Body of pancreas (tissue), 4 donors: ENCODE data around the gene HDAC6. TPM values are rescaled to one million over a fixed set of nuclear protein-coding genes. Genes with fewer than 3 reads are reported as not detected.

Experiments
- ATAC-seq: fragments of 150-250 bp; one replicate; pipeline ENCODE4 v1.9.1; 2016
- DNase-seq, 4 donors: peaks; one replicate each; pipeline ENCODE4 v3.0.0-alpha.2; 2019
- H3K27ac ChIP-seq, 4 donors: fragments of 200-600 bp; sonication (generic); 1 replicate in 3 of 4; 2 replicates in 1 of 4; pipeline versions ENCODE4 v1.5.1 to v1.6.1; 2016 to 2019; ENCODE audit warnings: mild to moderate bottlenecking in 1 of 4, mixed read lengths in 1 of 4, moderate library complexity in 1 of 4
- H3K27me3 ChIP-seq, 2 donors: fragments of 200-600 bp; sonication (generic); one replicate each; pipeline ENCODE4 v1.6.0; 2016; ENCODE audit warnings: mild to moderate bottlenecking in 1 of 2
- H3K36me3 ChIP-seq, 2 donors: fragments of 200-600 bp; sonication (generic); replicated peaks in 1 of 2; 2 replicates each; pipeline ENCODE4 v1.5.1; 2016; ENCODE audit warnings: low read depth in 2 of 2; ENCODE audit not compliant: insufficient read depth in 1 of 2
- H3K4me1 ChIP-seq: fragments of 200-600 bp; sonication (generic); one replicate; pipeline ENCODE4 v1.6.0; 2016
- H3K4me3 ChIP-seq, 2 donors: fragments of 200-600 bp; sonication (generic); 1 replicate in 1 of 2; 2 replicates in 1 of 2; pipeline ENCODE4 v1.5.1; 2016 to 2019
- H3K9me3 ChIP-seq, 3 donors: fragments of 200-600 bp; sonication (generic); 1 replicate in 2 of 3; 2 replicates in 1 of 3; pipeline ENCODE4 v1.5.1; 2016
- CTCF ChIP-seq, 7 experiments: fragments of 450-650 bp in 4 of 7; fragments of 200-600 bp in 3 of 7; sonication (generic) in 3 of 7; IDR thresholded peaks; one replicate each; pipeline ENCODE4 v1.5.1; 2016 to 2019; ENCODE audit warnings: antibody characterized with exemption in 7 of 7
- POLR2A ChIP-seq, 3 donors: fragments of 450-650 bp; IDR thresholded peaks; one replicate each; pipeline ENCODE4 v1.6.1; 2016; ENCODE audit warnings: antibody characterized with exemption in 3 of 3, mild to moderate bottlenecking in 2 of 3
- WGBS, 2 donors: methylation state at CpG; one replicate each; pipeline ENCODE4 v1.1.5; 2017; 5-methylcytosine and 5-hydroxymethylcytosine counted together
- intact Hi-C: fragments of 100-400 bp; cut with DNase I; formaldehyde crosslinking; loops from one replicate; pipeline ENCODE4 v1.15.1; 2023
- total RNA-seq, 2 donors: library from RNA; depleted of rRNA; stranded (reverse); fragments of >200 nt; gene quantifications; one replicate each; pipeline ENCODE4 v1.1.0, GENCODE V29; 2016

HDAC6 gene
- total RNA-seq: 10 to 100 TPM; 34.5 to 75.5 TPM

GRCh38 chrX:48801280-48802088, at the start of gene HDAC6:
Gene HDAC6, plus strand, starts transcription at chrX:48802067. Its CDS starts 626 bp downstream, at chrX:48802693.
- H3K27ac ChIP-seq: peak within 1 kb of the TSS; percentile 81 to 98 (median 93)
- H3K4me1 ChIP-seq: peaks cover 8% of the 10 kb centered on the region
- no peaks in the 10 kb centered on the region for H3K36me3 ChIP-seq
- TF ChIP-seq POLR2A (IDR thresholded peaks at IDR 0.05) (peak in 1 of 3 donors; percentile 38), CTCF (IDR thresholded peaks at IDR 0.05) (peak in 1 of 7 experiments; percentile 22)
- DNase-seq (peak; percentile 96 to 98 (median 96)), ATAC-seq (peak; percentile 88)
- intact Hi-C loops: no loop called here
- peak within 1 kb of the TSS; percentile 12 to 39 for H3K4me3 ChIP-seq
- WGBS, 2 donors: 1% methylated on average over 17 to 67 of the region's 89 CpGs
- no peaks in the 10 kb centered on the region for H3K27me3 ChIP-seq
- H3K9me3 ChIP-seq: no peaks in the 10 kb centered on the region

- DNase-seq (no peak), ATAC-seq (no peak)
- H3K27ac ChIP-seq: no peak overlapping the region
- no peaks in the 10 kb centered on the region for H3K4me1 ChIP-seq
- WGBS, 2 donors: 52 to 70% methylated on average over 4 to 7 of the region's 7 CpGs
- H3K27me3 ChIP-seq: no peaks in the 10 kb centered on the region
- H3K36me3 ChIP-seq: no peaks in the 10 kb centered on the region
- no peak for TF ChIP-seq CTCF (IDR thresholded peaks at IDR 0.05)
- TF ChIP-seq POLR2A (IDR thresholded peaks at IDR 0.05): no peak
- no peak overlapping the region for H3K4me3 ChIP-seq
- no peaks in the 10 kb centered on the region for H3K9me3 ChIP-seq
- intact Hi-C loops: no loop called here
Measured at GRCh38 chrX:48752498-48752897, 49.4 kb upstream of the HDAC6 start.

- Histone ChIP-seq H3K27me3 (no peaks in the 10 kb centered on the region), H3K4me3 (no peak overlapping the region), H3K4me1 (no peaks in the 10 kb centered on the region), H3K9me3 (no peaks in the 10 kb centered on the region), H3K27ac (no peak overlapping the region), H3K36me3 (no peaks in the 10 kb centered on the region)
- intact Hi-C loops: no loop called here
- TF ChIP-seq POLR2A (IDR thresholded peaks at IDR 0.05): no peak
- TF ChIP-seq CTCF (IDR thresholded peaks at IDR 0.05): no peak
- DNase-seq (no peak), ATAC-seq (no peak)
- WGBS, 2 donors: 61% methylated on average over 6 of the region's 8 CpGs; no CpG with 5 or more reads in 1 of the 2 donors
Measured at GRCh38 chrX:48753708-48754228, 48.1 kb upstream of the HDAC6 start.

- 49% methylated on average over 5 of the region's 8 CpGs; no CpG with 5 or more reads in 1 of the 2 donors for WGBS, 2 donors
- Histone ChIP-seq H3K27me3 (no peaks in the 10 kb centered on the region), H3K27ac (no peak overlapping the region), H3K4me3 (no peak overlapping the region), H3K36me3 (no peaks in the 10 kb centered on the region), H3K4me1 (no peaks in the 10 kb centered on the region), H3K9me3 (no peaks in the 10 kb centered on the region)
- intact Hi-C loops: no loop called here
- DNase-seq (no peak), ATAC-seq (no peak)
- TF ChIP-seq CTCF (IDR thresholded peaks at IDR 0.05) (no peak), POLR2A (IDR thresholded peaks at IDR 0.05) (no peak)
Measured at GRCh38 chrX:48754238-48754637, 47.6 kb upstream of the HDAC6 start.
